A673 (cell line): ENCODE measurements around the gene SPATA2. TPM values are rescaled to one million over a fixed set of nuclear protein-coding genes. Genes with fewer than 3 reads are reported as not detected.
"Not testable (repeated sequence)": the region's sequence is repeated elsewhere in the genome, so short reads cannot be mapped to it uniquely, and the experiment has no call there.

ENCODE experiments used
- Bru-seq: library from RNA; stranded (reverse); fragments of 400-500 nt; gene quantifications from one replicate; lab custom pipeline; 2021; lab: Mats Ljungman, UMichigan
- BruChase-seq, 2 experiments: library from RNA; stranded (reverse); fragments of 400-500 nt; gene quantifications; one replicate each; lab custom pipeline; 2021; lab: Mats Ljungman, UMichigan
- BruUV-seq: library from RNA; stranded (reverse); fragments of 400-500 nt; replicated peaks from 2 replicates; lab custom pipeline; 2021; lab: Mats Ljungman, UMichigan
- CTCF ChIA-PET: fragments of 300-600 bp; sonication (Branson Sonifier 250); formaldehyde crosslinking; loops from one replicate; lab custom pipeline; 2022; ENCODE audit warnings: antibody characterized with exemption; lab: Charles Lee
- POLR2A ChIA-PET: fragments of 300-600 bp; sonication (Branson Sonifier 250); formaldehyde crosslinking; loops from one replicate; lab custom pipeline; 2022; ENCODE audit warnings: antibody characterized with exemption; ENCODE audit not compliant: low non-redundant PET; lab: Charles Lee
- DNase-seq: peaks from one replicate; pipeline ENCODE4 v3.0.0-alpha.2; 2015; ENCODE audit warnings: low spot score
- H3K27ac ChIP-seq: fragments of 200-600 bp; sonication (generic); 2 replicates; pipeline ENCODE4 v1.5.1; 2016; ENCODE audit warnings: mixed run types, low read depth, mild to moderate bottlenecking, mixed read lengths, antibody characterized with exemption, low read length; ENCODE audit not compliant: poor library complexity, severe bottlenecking
- H3K27me3 ChIP-seq: fragments of 200-600 bp; sonication (generic); replicated peaks from 2 replicates; pipeline ENCODE4 v1.6.1; 2017; ENCODE audit warnings: mixed run types, low read depth, mild to moderate bottlenecking, mixed read lengths, antibody characterized with exemption, low read length; ENCODE audit not compliant: insufficient read depth, poor library complexity
- H3K36me3 ChIP-seq: fragments of 200-600 bp; sonication (generic); 2 replicates; pipeline ENCODE4 v1.6.1; 2016; ENCODE audit warnings: mixed run types, mild to moderate bottlenecking, mixed read lengths, antibody characterized with exemption, low read length; ENCODE audit not compliant: insufficient read depth, poor library complexity, severe bottlenecking
- H3K4me1 ChIP-seq: fragments of 200-600 bp; sonication (generic); 2 replicates; pipeline ENCODE4 v1.6.1; 2017; ENCODE audit warnings: mixed run types, mild to moderate bottlenecking, mixed read lengths, antibody characterized with exemption, low read length; ENCODE audit not compliant: insufficient read depth, poor library complexity, severe bottlenecking
- H3K4me3 ChIP-seq: fragments of 200-600 bp; sonication (generic); 2 replicates; pipeline ENCODE4 v1.5.1; 2016; ENCODE audit warnings: low read depth, mixed run types, mild to moderate bottlenecking, mixed read lengths, low read length; ENCODE audit not compliant: poor library complexity, severe bottlenecking
- H3K9me3 ChIP-seq: fragments of 200-600 bp; sonication (generic); 2 replicates; pipeline ENCODE4 v1.6.1; 2016; ENCODE audit warnings: mixed run types, low read depth, mild to moderate bottlenecking, mixed read lengths, antibody characterized with exemption, low read length; ENCODE audit not compliant: poor library complexity, severe bottlenecking
- EZH2 ChIP-seq: fragments of 200-600 bp; sonication (generic); IDR thresholded peaks from 2 replicates; pipeline ENCODE4 v1.6.1; 2017; ENCODE audit warnings: borderline replicate concordance, low read depth, mild to moderate bottlenecking, mixed read lengths, antibody characterized with exemption, low read length; ENCODE audit not compliant: poor library complexity, severe bottlenecking
- intact Hi-C: fragments of 100-400 bp; cut with micrococcal nuclease; formaldehyde crosslinking; loops from one replicate; pipeline ENCODE4 v1.10.0; 2022; ENCODE audit not compliant: unreplicated experiment
- long read RNA-seq: library from polyadenylated mRNA; stranded (forward); transcript quantifications from one replicate; pipeline ENCODE4 v2.0.0, GENCODE V29; 2022
- total RNA-seq: library from RNA; stranded (reverse); gene quantifications from 2 replicates; pipeline ENCODE4 v1.2.3, GENCODE V29; 2021
- TF ChIP-seq, protein P1 (sequence below): fragments of 300-800, 200-600 bp; sonication (generic); conservative IDR thresholded peaks from 2 replicates; pipeline ENCODE4 v1.5.1; 2017; ENCODE audit warnings: low read depth, mild to moderate bottlenecking, antibody characterized with exemption, low read length, moderate library complexity, mixed read lengths

The SPATA2 gene, protein sequence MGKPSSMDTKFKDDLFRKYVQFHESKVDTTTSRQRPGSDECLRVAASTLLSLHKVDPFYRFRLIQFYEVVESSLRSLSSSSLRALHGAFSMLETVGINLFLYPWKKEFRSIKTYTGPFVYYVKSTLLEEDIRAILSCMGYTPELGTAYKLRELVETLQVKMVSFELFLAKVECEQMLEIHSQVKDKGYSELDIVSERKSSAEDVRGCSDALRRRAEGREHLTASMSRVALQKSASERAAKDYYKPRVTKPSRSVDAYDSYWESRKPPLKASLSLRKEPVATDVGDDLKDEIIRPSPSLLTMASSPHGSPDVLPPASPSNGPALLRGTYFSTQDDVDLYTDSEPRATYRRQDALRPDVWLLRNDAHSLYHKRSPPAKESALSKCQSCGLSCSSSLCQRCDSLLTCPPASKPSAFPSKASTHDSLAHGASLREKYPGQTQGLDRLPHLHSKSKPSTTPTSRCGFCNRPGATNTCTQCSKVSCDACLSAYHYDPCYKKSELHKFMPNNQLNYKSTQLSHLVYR
- 9.2 and 9.7 TPM in 2 replicates for total RNA-seq
- Bru-seq, nascent RNA = percentile 67 among the genes with signal in this experiment
- percentile 69 among the genes with signal in this experiment for BruChase-seq, experiment 1, labeled RNA remaining after a 2-hour chase
- BruChase-seq, experiment 2, labeled RNA remaining after a 6-hour chase = percentile 59 among the genes with signal in this experiment
- long read RNA-seq, full-length matches to known transcripts = 11 of 15 reads
- long read RNA-seq, partial matches to known transcripts = 1 of 15 reads
- long read RNA-seq, other reads (novel, unspliced or antisense) = 3 of 15 reads

DNA sequence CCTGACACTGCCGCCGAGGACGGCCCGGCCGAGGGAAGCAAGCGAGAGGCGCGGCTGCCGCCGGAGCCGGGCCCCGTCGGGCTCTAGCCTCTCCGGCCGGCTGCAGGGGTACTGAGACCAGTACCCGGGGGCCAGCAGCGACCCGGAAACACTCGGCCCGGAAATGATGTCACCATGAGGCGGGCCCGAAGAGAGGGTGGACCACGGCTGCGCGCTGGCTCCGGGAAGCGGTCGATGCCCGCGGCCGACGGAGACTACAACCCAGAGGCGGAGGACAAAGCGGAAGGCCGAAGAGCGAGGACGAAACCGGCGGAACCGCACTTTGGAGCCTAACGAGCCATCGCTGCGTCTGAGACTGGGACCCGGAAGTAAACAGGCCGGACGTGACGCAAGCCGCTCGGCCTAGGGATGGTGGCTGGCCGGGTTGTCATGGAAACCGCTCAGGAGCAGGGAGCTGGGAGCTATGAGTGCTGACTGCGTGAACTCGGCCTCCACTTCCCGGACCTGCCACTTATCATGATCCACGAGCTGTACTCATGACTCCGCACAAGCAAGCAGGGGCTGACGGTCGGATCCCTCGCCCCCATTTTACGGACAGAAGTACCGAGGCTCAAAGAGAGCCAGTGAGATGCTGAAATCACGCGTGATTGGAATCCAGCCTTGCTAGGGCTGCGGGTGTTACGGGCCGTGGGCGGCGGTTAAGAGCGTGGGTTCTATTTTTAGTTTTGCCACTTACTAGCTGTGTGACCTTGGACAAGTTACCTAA, at the start of gene SPATA2:
Gene SPATA2 (minus strand): TSS at position 150 of the 766 bp plus-strand sequence. CDS start 7,039 bp downstream, outside the sequence.
- POLR2A ChIA-PET = interaction anchor here (0.6 to 0.9 kb wide), 2 partner anchors 9 to 68 kb away, joined by 3 to 4 read pairs; no protein-coding TSS in a partner anchor
- BruUV-seq = no TSS peak
- Histone ChIP-seq H3K36me3 (no peaks in the 10 kb centered on the region), H3K4me1 (peaks cover 8% of the 10 kb centered on the region), H3K9me3 (no peaks in the 10 kb centered on the region), H3K4me3 (peak within 1 kb of the TSS; percentile 90), H3K27ac (peak within 1 kb of the TSS; percentile 100), H3K27me3 (no peaks in the 10 kb centered on the region)
- CTCF ChIA-PET = interaction anchor here (0.5 to 1.6 kb wide), 8 partner anchors 27 to 696 kb away, joined by 3 to 10 read pairs (median 4); partner anchors contain the start of gene DDX27
- TF ChIP-seq EZH2 = no peak
- TF ChIP-seq, protein P1, sequence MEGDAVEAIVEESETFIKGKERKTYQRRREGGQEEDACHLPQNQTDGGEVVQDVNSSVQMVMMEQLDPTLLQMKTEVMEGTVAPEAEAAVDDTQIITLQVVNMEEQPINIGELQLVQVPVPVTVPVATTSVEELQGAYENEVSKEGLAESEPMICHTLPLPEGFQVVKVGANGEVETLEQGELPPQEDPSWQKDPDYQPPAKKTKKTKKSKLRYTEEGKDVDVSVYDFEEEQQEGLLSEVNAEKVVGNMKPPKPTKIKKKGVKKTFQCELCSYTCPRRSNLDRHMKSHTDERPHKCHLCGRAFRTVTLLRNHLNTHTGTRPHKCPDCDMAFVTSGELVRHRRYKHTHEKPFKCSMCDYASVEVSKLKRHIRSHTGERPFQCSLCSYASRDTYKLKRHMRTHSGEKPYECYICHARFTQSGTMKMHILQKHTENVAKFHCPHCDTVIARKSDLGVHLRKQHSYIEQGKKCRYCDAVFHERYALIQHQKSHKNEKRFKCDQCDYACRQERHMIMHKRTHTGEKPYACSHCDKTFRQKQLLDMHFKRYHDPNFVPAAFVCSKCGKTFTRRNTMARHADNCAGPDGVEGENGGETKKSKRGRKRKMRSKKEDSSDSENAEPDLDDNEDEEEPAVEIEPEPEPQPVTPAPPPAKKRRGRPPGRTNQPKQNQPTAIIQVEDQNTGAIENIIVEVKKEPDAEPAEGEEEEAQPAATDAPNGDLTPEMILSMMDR = no peak
- intact Hi-C loops = no loop called here
- DNase-seq = peak; percentile 97

DNA sequence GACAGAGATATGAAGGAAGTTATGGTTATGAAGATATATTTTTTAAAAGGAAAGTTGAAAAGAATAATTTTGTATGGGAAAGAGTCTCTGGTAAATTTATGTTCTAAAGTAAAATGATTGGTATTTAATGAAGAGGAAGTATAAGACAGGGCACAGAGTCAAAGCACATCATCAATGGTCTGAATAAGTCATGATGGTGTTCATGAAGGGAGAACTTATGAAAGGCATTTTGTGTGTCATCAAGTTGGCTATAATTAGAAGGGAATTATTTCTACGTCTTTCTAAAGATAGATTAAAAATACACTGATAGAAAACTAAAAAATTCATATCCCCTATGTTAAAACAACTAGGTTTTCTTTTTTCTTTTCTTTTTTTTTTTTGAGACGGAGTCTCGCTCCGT, 46.1 kb upstream of the SPATA2 start:
- H3K4me1 ChIP-seq = no peaks in the 10 kb centered on the region
- H3K27ac ChIP-seq = no peak overlapping the region
- H3K9me3 ChIP-seq = no peaks in the 10 kb centered on the region
- no peak overlapping the region for H3K4me3 ChIP-seq
- DNase-seq = no peak
- H3K27me3 ChIP-seq = no peaks in the 10 kb centered on the region
- no peaks in the 10 kb centered on the region for H3K36me3 ChIP-seq
- POLR2A ChIA-PET = no interaction called here
- BruUV-seq = no TSS peak
- TF ChIP-seq, protein P1 = no peak
- TF ChIP-seq EZH2 = no peak
- CTCF ChIA-PET = no interaction called here
- intact Hi-C loops = no loop called here

DNA sequence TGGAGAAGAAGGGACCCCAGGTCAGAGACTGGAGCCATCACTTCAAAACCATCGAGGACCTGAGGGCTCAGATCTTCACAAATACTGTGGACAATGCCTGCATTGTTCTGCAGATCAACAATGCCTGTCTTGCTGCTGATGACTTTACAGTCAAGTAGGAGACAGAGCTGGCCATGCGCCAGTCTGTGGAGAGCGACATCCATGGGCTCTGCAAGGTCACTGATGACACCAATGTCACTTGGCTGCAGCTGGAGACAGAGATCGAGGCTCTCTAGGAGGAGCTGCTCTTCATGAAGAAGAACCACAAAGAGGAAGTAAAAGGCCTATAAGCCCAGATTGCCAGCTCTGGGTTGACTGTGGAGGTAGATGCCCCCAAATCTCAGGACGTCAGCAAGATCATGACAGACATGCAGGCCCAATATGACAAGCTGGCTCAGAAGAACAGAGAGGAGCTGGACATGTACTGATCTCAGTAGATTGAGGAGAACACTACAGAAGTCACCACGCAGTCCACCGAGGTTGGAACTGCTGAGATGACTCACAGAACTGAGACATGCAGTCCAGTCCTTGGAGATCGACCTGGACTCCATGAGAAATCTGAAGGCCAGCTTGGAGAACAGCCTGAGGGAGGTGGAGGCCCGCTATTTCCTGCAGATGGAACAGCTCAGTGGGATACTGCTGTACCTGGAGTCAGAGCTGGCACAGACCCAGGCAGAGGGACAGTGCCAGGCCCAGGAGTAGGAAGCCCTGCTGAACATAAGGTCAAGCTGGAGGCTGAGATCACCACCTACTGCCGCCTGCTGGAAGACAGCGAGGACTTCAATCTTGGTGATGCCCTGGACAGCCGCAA, 42.0 kb upstream of the SPATA2 start:
- CTCF ChIA-PET, BruUV-seq: not testable (repeated sequence)

More for the DNA sequence above, 42.0 kb upstream of the SPATA2 start:
- POLR2A ChIA-PET, H3K4me1 ChIP-seq, H3K4me3 ChIP-seq, H3K27ac ChIP-seq, H3K9me3 ChIP-seq, H3K27me3 ChIP-seq, intact Hi-C loops, DNase-seq: not testable (repeated sequence)
- peaks cover 30% of the 10 kb centered on the region for H3K36me3 ChIP-seq
